Bronchial epithelial cell (primary cell): ENCODE results near the gene SLC5A12. TPM values are rescaled to one million over a fixed set of nuclear protein-coding genes. Genes with fewer than 3 reads are reported as not detected.

ENCODE experiments used
- DNase-seq: peaks from one replicate; pipeline ENCODE4 v3.0.0-alpha.2; 2010; ENCODE audit warnings: low read depth
- FAIRE-seq: peaks from 2 replicates; lab custom pipeline; 2011; peaks lifted over from hg19 to GRCh38; lab: Jason Lieb, UNC
- H3K27me3 ChIP-seq: 2 replicates; pipeline ENCODE4 v1.5.1; 2011; ENCODE audit warnings: low read length; ENCODE audit not compliant: control insufficient read depth, insufficient read depth
- H3K36me3 ChIP-seq: 2 replicates; pipeline ENCODE4 v1.5.1; 2011; ENCODE audit warnings: low read length; ENCODE audit not compliant: control insufficient read depth, insufficient read depth
- H3K4me3 ChIP-seq: 2 replicates; pipeline ENCODE4 v1.5.1; 2011; ENCODE audit warnings: mild to moderate bottlenecking, low read depth, low read length, control low read depth
- total RNA-seq: library from RNA; depleted of rRNA; stranded (reverse); fragments of >200 nt; gene quantifications from 2 replicates; pipeline ENCODE4 v1.2.1, GENCODE V29; 2014
- TF ChIP-seq, protein P1 (sequence below): IDR thresholded peaks from 2 replicates; pipeline ENCODE4 v1.5.1; 2011; ENCODE audit warnings: mild to moderate bottlenecking, moderate library complexity, low read length, control low read depth, inconsistent platforms; ENCODE audit not compliant: insufficient read depth, severe bottlenecking

The SLC5A12 gene
- total RNA-seq, 1 donor from 2014 or later = not detected

DNA sequence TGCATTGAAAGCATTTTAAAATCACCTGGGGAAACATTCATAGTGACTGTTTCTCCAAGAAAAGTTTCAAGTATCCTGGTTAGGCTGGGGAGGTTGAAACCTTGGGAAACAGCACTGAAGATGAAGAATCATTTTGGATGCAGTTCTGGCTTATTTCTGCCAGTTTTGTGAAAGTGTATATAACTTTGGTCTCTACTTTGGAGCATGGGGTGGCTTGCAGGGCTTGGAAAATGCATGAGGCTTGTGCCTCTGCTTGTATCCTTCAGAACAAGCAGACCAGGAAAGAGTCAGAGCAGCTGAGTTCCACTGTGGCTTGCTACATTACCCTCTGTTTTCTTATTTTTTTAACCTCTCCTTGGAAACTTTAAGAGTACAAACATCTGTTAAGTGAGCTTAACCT lies 19.5 kb downstream of the SLC5A12 start:
- Histone ChIP-seq H3K4me3 (no peak overlapping the region), H3K27me3 (no peaks in the 10 kb centered on the region), H3K36me3 (no peaks in the 10 kb centered on the region)
- TF ChIP-seq, protein P1, sequence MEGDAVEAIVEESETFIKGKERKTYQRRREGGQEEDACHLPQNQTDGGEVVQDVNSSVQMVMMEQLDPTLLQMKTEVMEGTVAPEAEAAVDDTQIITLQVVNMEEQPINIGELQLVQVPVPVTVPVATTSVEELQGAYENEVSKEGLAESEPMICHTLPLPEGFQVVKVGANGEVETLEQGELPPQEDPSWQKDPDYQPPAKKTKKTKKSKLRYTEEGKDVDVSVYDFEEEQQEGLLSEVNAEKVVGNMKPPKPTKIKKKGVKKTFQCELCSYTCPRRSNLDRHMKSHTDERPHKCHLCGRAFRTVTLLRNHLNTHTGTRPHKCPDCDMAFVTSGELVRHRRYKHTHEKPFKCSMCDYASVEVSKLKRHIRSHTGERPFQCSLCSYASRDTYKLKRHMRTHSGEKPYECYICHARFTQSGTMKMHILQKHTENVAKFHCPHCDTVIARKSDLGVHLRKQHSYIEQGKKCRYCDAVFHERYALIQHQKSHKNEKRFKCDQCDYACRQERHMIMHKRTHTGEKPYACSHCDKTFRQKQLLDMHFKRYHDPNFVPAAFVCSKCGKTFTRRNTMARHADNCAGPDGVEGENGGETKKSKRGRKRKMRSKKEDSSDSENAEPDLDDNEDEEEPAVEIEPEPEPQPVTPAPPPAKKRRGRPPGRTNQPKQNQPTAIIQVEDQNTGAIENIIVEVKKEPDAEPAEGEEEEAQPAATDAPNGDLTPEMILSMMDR = no peak
- no peak for DNase-seq
- no peak for FAIRE-seq

GRCh38 chr11:26700574-26701235 lies 21.2 kb downstream of the SLC5A12 start:
- DNase-seq = no peak
- H3K27me3 ChIP-seq = no peaks in the 10 kb centered on the region
- no peak for FAIRE-seq
- H3K36me3 ChIP-seq = no peaks in the 10 kb centered on the region
- H3K4me3 ChIP-seq = no peak overlapping the region
- TF ChIP-seq, protein P1 = no peak

GRCh38 chr11:26698224-26698623 lies 23.6 kb downstream of the SLC5A12 start:
- FAIRE-seq (no peak), DNase-seq (no peak)
- Histone ChIP-seq H3K27me3 (no peaks in the 10 kb centered on the region), H3K4me3 (no peak overlapping the region), H3K36me3 (no peaks in the 10 kb centered on the region)
- TF ChIP-seq, protein P1 = no peak

DNA sequence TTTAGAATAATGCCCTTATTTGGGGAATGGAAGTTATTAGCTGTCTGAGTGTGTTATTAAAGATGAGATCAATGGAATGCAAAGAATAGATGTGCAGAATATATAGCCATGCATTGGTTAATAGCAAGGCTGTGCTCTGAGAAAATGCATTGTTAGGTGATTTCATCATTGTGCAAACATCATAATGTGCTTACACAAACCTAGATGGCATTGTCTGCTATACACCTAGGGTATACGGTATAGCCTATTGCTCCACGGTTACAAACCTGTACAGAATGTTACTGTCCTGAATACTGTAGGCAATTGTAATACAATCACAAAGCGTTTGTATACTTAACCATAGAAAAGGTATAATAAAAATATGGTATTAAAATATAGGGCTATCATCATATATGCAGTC lies 25.5 kb downstream of the SLC5A12 start:
- DNase-seq (peak; percentile 75), FAIRE-seq (no peak)
- no peaks in the 10 kb centered on the region for H3K27me3 ChIP-seq
- no peak overlapping the region for H3K4me3 ChIP-seq
- TF ChIP-seq, protein P1 = no peak
- no peaks in the 10 kb centered on the region for H3K36me3 ChIP-seq

DNA sequence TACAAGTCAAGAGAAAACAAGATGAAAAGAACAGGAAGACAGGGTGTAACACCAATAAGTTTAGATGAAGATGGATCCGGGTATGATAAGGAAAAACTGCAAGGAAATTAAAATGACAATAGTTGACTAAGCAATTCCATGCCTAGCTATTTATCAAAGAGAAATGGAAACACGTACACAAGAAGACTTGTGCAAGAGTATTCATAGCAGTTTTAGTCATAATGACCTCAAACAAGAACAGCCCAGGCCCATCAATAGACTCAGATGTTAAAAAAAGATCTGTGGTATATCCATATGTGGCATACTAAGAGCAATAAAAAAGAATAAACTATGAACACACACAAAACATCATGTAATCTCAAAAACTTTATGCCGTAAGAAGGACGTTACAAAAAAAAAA lies 33.2 kb downstream of the SLC5A12 start:
- TF ChIP-seq, protein P1 = no peak
- FAIRE-seq = no peak

GRCh38 chr11:26687351-26687750 lies 34.5 kb downstream of the SLC5A12 start:
- FAIRE-seq (no peak), DNase-seq (no peak)
- H3K27me3 ChIP-seq = no peaks in the 10 kb centered on the region
- TF ChIP-seq, protein P1 = no peak
- no peak overlapping the region for H3K4me3 ChIP-seq
- H3K36me3 ChIP-seq = no peaks in the 10 kb centered on the region

More for the DNA sequence above, 33.2 kb downstream of the SLC5A12 start:
- Histone ChIP-seq H3K27me3 (no peaks in the 10 kb centered on the region), H3K36me3 (no peaks in the 10 kb centered on the region), H3K4me3 (no peak overlapping the region)
- DNase-seq = peak; percentile 59
